ENCODE measurements around the gene CS.
"Not testable (repeated sequence)": the region's sequence is repeated elsewhere in the genome, so short reads cannot be mapped to it uniquely, and the experiment has no call there.

The CS gene

GRCh38 chr12:56299853-56300643 lies at the start of gene CS:
CS (minus strand) TSS chr12:56300330; CDS start chr12:56300201, 129 bp downstream.
- DNase-seq, result peak; percentile 98

GRCh38 chr12:56348776-56349175 lies 48.6 kb upstream of the CS start:
- no peak for DNase-seq

GRCh38 chr12:56347255-56347654 lies 47.1 kb upstream of the CS start:
- DNase-seq, result not testable (repeated sequence)

GRCh38 chr12:56346675-56347074 lies 46.5 kb upstream of the CS start:
- DNase-seq, result no peak

DNA sequence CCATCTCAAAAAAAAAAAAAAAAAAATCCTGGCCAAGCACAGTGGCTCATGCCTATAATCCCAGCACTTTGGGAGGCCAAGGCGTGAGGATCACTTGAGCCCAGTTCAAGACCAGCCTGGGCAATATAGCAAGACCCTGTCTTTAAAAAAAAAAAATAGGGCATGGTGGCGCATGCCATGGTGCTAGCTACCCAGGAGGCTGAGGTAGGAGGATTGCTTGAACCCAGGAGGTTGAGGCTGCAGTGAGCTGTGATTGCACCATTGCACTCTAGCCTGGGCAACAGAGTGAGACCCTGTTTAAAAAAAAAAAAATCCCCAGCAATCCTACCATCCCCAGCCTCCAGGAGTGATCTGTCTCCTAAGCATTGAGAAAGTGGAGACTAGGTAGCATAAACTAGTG lies 42.2 kb upstream of the CS start:
- DNase-seq, result not testable (repeated sequence)

GRCh38 chr12:56341616-56342015 lies 41.5 kb upstream of the CS start:
- DNase-seq, result no peak

- DNase-seq, result no peak
Measured at GRCh38 chr12:56339158-56339422, 39.0 kb upstream of the CS start.

DNA sequence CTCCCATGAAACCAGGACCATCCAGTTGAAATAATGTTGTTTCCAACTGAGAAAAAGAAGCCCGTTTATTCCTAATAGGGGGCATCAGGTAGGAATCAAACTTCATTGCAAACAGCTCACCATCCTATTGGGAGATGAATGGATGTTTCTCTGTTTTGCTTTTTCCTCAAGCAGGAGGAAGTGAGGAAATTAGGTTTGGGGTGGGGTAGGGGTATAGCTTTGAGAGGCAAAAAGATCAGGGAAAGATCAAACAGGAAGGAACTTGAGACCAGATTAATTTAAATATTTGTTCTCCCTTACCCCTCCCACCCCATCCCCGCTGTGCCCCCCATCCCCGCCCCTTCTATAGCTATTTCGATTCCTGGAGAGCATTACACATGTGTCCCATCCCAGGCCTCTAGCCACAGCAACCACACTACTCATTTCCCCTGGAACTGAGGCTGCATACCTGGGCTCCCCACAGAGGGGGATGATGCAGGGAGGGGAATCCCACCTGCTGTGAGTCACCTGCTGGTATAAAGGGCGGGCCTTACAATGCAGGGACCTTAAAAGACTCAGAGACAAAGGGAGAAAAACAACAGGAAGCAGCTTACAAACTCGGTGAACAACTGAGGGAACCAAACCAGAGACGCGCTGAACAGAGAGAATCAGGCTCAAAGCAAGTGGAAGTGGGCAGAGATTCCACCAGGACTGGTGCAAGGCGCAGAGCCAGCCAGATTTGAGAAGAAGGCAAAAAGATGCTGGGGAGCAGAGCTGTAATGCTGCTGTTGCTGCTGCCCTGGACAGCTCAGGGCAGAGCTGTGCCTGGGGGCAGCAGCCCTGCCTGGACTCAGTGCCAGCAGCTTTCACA lies 38.4 kb upstream of the CS start, which contains the start of gene IL23A:
Gene IL23A (plus strand): TSS at position 577 of the 850 bp plus-strand sequence. CDS start 161 bp downstream, at position 738.
- no peak for DNase-seq

DNA sequence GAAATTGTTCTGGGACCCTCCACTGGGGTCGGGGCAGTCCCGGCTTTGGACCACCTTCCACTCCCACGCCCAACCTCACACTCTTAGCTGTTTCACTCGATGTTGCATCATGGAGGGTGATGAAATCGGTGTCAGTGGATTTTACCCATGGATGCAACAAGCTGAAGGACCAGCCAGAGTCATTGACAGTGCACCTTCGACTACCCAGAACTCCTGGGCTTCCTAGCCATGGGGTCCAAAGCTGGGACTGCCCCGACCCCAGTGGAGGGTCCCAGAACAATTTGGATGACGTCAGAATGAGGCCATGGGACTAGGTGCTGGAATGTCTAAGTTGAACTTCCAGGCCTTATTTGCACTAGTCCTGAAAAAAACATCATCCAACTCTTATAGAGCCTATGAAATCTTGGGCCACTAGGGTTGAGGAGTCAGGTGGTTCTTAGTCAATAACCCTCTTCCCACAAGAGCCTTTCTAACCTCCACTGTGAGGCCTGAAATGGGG lies 37.7 kb upstream of the CS start:
- no peak for DNase-seq

- no peak for DNase-seq
Measured at GRCh38 chr12:56336361-56337167, 36.4 kb upstream of the CS start.

DNA sequence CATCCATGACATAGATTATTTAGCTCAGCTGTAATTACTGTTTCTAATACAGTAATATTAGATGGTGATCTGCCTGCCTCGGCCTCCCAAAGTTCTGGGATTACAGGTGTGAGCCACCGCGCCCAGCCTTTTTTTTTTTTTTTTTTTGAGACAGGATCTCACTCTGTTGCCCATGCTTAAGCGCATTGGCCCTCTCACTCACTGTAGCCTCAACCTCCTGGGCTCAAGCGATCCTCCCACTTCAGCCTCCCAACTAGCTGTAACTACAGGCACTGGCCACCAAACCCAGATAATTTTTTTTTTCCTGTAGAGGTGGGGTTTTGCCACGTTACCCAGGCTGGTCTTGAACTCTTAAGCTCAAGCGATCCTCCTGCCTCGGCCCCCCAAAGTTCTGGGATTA lies 35.4 kb upstream of the CS start:
- not testable (repeated sequence) for DNase-seq

GRCh38 chr12:56334490-56334793 lies 34.3 kb upstream of the CS start:
- DNase-seq, result no peak

DNA sequence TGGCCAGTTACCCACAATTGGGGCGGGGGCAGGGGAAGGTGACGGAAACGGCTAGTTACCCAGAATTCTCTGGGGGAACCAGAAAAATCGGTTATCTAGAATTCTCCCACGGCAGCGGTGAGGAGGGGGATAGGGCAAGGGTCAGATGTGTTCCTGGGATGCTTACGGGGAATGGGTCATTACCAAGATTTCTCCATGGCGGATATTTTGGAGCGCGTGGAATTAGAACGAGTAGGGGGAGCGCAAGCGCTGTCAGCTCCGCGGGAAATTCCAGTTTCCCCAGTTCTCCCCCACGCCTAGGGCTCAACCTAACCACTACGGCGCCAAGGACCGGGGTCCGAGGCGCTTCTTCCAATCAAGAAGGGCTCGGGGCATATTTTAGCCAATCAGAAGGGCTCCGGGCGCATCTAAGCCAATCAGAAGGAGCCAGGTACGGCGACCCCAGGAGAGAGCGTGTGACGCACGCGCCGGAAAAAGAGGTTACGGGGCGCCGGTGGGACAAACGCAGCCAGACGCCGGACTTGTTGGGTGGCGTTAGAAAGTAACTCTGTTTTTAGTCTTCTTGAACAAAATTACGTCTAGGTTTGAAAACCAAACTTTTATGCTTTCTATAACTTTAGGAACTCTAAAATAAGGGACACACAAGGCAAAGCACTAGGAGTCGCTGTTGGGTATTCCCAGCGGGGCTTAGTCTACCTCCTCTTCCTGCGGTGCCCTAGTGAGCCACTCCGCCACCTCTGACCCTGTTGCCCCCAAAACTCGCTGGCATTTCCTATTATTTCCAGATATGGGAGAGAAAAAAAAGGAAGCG lies 33.8 kb upstream of the CS start, which contains the start of gene PAN2:
Gene PAN2 (minus strand): TSS at position 322 of the 811 bp plus-strand sequence. CDS start 906 bp downstream, outside the sequence.
- DNase-seq, result peak; percentile 96

- no peak for DNase-seq
Measured at GRCh38 chr12:56333197-56333678, 33.1 kb upstream of the CS start.

DNA sequence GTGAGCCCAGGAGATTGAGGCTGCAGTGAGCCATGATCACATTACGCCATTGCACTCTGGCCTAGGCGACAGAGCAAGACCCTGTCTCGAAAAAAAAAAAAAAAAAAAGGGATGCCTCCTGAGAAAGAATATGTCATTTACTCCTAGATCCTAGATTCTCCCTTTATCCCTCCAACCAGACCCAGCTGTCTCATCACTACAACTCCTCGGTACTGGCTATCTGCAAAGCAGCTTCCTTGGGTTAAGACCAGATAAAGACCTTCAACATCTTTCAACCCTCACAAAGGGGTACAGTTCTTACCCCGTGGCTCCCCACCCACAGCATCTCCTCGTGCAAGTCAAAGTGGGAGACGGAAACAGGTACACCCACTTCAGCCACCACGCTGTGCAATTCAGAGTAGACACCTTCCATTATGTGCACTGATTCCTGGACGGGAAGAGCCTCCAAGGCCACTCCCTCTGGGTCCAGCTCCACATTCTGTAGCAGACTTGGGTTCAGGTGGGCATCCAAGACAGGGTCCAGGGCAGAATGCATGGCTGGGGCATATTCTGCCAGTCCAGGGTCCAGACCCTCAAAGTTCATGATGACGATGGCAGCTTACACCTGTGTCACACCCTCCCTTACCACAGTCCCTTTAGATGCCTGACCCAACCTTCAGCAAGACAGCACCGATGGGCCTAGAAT lies 32.5 kb upstream of the CS start:
- no peak for DNase-seq

GRCh38 chr12:56330936-56331490 lies 30.9 kb upstream of the CS start:
- DNase-seq, result no peak

- DNase-seq, result no peak
Measured at GRCh38 chr12:56326533-56326932, 26.4 kb upstream of the CS start.

DNA sequence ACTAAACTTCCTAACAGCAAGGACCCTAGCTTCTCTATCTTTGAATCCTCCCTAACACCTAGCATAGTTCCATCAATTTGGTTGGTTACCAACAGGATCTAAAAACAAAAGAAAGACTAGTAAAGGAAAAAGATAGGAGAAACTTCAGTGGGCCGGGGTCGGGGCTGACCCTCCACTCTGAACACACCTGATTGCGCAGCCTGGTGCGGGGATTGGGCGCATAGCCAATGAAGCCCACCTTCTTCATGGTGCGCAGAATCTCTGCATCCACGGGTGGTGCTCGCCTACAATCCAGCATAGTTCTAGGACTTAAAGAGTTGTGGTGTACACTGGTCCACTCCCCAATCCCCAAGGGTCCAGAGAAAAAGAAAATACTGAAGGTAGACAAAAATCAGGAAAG lies 26.0 kb upstream of the CS start:
- no peak for DNase-seq

GRCh38 chr12:56324206-56324605 lies 24.1 kb upstream of the CS start:
- DNase-seq, result no peak

DNA sequence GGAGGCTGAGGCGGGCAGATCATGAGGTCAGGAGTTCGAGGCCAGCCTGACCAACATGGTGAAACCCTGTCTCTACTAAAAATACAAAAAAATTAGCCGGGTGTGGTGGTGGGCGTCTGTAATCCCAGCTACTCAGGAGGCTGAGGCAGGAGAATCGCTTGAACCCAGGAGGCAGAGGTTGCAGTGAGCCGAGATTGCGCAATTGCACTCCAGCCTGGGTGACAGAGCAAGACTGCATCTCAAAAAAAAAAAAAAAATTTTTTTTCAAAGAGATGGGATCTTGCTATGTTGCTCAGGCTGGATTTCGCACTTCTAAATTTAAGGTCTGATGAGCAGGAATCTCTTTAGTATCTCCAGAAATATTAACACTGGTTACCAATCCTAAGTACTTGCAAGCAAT lies 21.5 kb upstream of the CS start:
- not testable (repeated sequence) for DNase-seq

DNA sequence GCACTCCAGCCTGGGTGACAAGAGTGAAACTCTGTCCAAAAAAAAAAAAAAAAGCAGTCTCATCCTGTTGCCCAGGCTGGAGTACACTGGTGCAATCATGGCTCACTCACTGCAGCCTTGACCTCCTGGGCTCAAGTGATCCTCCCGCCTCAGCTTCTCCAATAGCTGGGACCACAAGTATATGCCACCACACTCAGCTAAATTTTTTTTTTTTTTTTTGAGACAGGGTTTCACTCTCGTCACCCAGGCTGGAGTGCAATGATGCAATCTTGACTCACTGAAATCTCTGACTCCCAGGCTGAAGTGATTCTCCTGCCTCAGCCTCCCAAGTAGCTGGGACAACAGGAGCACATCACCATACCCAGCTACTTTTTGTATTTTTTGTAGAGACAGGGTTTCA lies 20.9 kb upstream of the CS start:
- no peak for DNase-seq

Measured in right forelimb (tissue), 1 donor.